HG03159 (cell line): ENCODE data around the gene FKBP1C.

ENCODE experiments used
- ATAC-seq: cut with Tn5 transposase; IDR thresholded peaks from one replicate; pipeline ENCODE4 v1.9.1; 2021; ENCODE audit warnings: mild to moderate bottlenecking, moderate library complexity; ENCODE audit not compliant: unreplicated experiment

The FKBP1C gene

DNA sequence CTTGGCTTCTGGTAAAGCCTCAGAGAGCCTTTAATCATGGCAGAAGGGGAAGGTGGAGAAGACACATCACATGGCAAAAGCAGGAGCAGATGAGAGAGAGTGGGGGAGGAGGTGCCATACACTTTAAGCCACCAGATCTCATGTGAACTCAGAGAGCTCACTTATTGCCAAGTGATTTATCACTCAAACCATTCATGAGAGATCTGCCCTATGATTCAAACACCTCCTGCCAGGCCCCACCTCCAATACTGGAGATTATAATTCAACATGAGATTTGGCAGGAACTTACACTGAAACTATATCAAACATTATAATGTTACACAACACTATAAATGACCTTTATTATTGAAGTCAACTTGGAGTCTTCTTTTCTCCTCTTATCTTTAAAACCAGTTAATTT lies 47.9 kb downstream of the FKBP1C start:
- ATAC-seq, result no peak

DNA sequence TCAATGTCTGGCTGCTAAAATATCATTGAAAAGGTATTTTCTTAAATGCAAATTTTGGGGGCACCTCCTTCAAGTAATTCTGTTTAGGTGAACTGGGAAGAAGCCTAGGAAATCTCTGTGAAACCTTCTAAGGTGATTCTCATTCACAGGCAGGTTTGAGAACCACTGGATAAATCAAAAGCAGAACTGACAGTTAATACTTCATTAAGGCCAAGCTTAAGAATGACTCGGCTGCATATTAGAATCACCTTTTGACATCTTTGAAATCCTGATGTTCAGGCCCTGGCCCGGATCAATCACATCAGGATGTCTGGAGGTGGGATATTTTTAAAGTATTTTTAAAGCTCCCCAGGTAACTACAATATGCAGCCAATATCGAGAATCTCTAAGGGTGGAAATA lies 50.6 kb downstream of the FKBP1C start:
- ATAC-seq, result no peak
